GM12873 (cell line): ENCODE measurements around the gene GPR137.

ENCODE experiments used
- TF ChIP-seq, protein P1 (sequence below): IDR thresholded peaks from 2 replicates; pipeline ENCODE4 v1.5.1; 2012; ENCODE audit warnings: low read depth, mild to moderate bottlenecking, moderate library complexity, low read length, control low read depth; ENCODE audit not compliant: insufficient read depth; ENCODE audit errors: missing control alignments

The GPR137 gene

DNA sequence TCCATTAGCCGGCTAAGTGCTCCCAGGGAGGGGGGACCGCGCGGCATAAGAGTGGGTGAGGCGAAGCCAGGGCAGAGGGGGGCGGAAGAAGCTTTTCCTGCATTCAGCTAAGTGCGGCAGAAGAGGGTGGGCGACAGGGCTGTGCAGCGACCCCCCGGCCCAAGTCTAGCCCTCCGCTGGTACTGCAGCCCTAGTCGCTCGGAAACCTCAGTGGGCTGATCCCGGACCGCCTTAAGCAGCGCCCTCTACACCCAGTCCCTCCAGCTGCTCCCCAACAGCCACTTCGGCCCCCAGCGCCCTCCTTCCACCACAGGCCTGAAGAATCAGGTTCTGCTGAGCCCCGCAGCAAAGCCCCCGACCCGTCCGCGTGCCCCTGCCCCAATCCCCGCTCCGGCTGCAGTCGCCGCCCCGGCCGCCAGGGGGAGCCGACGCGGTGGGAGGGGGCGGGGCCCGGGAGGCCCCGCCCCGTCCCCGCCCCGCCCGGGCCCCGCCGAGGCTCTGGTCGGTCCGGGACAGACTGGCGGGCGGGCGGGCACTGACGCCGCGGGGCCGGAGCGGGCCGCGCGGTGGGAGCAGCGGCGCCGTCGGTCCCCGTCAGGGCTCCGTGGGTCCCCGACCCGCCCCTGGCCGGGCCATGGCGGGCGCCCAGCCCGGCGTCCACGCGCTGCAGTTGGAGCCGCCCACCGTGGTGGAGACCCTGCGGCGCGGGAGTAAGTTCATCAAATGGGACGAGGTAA lies 34.5 kb upstream of the GPR137 start, which contains the start of gene PLCB3:
Gene PLCB3 (plus strand): TSS at position 515 of the 737 bp plus-strand sequence. CDS start 120 bp downstream, at position 635.
- TF ChIP-seq, protein P1, sequence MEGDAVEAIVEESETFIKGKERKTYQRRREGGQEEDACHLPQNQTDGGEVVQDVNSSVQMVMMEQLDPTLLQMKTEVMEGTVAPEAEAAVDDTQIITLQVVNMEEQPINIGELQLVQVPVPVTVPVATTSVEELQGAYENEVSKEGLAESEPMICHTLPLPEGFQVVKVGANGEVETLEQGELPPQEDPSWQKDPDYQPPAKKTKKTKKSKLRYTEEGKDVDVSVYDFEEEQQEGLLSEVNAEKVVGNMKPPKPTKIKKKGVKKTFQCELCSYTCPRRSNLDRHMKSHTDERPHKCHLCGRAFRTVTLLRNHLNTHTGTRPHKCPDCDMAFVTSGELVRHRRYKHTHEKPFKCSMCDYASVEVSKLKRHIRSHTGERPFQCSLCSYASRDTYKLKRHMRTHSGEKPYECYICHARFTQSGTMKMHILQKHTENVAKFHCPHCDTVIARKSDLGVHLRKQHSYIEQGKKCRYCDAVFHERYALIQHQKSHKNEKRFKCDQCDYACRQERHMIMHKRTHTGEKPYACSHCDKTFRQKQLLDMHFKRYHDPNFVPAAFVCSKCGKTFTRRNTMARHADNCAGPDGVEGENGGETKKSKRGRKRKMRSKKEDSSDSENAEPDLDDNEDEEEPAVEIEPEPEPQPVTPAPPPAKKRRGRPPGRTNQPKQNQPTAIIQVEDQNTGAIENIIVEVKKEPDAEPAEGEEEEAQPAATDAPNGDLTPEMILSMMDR, result peak; percentile 59

DNA sequence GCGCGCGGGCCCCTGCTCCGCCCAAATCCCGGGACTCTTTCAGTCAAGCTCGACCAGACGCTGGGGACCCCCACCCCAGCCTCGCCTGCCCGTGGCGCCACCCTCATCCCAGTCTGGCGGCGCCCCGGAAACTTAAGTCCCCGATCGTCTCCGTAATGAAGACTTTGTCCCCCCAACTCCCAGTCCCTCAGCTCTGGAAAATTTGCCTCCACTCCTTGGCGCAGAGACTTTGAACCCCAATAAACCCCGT lies 34.0 kb upstream of the GPR137 start:
- TF ChIP-seq, protein P1, result no peak

GRCh38 chr11:64252003-64252872 lies 33.4 kb upstream of the GPR137 start:
- TF ChIP-seq, protein P1, result peak; percentile 66

DNA sequence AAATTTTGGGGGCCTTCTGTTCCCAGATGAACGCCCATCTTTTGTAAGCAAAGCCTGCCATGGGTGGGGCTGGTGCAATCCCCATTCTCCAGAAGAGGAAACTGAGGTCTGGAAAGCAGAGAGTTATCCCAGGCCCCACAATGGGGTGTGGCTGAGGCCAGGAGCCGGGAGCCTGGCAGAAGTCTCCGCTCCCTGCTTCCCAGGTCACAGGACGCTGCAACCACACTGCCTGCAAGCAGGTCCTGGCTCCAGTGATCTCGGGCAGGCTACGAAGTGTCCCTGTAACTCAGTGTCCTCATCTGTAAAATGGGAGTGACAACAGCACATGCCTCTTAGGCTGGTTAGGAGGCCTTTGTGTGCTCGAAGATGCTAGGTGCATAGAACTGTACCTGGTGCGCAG lies 32.6 kb upstream of the GPR137 start:
- TF ChIP-seq, protein P1, result no peak

GRCh38 chr11:64253481-64253880 lies 32.2 kb upstream of the GPR137 start:
- TF ChIP-seq, protein P1, result no peak

GRCh38 chr11:64254326-64254725 lies 31.3 kb upstream of the GPR137 start:
- TF ChIP-seq, protein P1, result no peak
